Measurements from ENCODE around the gene KRT8.

KRT8 gene

DNA sequence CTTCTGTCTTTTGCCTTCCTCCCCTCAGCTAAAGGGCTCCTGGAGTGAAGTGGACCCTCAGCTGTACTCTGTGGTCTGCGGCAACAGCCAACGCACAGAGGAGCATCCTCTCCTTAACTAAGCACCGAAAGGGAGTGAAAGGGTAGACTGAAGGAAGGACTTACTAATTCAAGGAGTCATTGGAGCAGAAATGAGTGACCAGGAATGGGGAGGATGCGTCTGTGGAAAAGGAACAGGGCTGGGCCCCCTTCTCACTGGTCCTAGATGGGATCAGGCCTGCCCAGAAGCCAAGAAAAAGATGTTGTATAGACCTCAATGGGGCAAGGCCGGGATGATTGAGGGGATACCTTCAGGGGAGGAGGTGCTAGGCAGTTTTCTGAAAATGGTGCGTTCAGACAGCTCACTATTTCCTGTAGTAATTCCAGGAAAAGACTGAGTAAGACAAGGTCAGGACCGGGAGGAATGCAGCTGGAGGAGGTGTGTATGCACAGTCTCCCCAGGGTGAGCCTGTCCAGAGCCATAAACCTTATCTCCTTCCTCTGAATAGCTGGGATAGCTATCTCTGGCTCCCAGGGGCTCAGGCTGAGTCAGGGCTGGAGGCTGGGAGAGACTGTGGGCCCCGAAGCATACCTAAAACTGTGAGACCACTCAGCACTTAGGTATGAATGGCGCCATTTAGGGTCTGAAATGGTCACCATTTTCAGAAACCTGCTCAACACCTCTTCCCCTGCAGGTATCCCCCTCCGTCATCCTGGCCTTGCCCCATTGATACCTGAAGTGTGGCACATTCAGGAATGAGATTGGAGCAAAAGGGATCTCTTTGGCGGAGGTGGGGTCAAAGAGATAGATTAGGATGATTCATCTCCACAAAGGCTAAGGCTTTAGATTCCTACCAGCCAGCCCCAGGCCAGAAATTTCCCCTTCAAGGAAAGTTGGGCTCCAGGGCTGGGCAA lies 20.2 kb upstream of the KRT8 start:
- Histone ChIP-seq H3K9me3 (ENCODE audit: control insufficient read depth, insufficient read depth, low read length) (no peaks in the 10 kb centered on the region), H3K27me3 (ENCODE audit: control insufficient read depth, insufficient read depth, low read length) (no peaks in the 10 kb centered on the region), H3K27ac (ENCODE audit: low read depth, low read length) (peak overlapping the region; percentile 89), H3K36me3 (ENCODE audit: control insufficient read depth, insufficient read depth, low read length) (no peaks in the 10 kb centered on the region), H3K4me3 (ENCODE audit: low read depth, low read length) (no peak overlapping the region), H3K4me1 (ENCODE audit: control insufficient read depth, insufficient read depth, low read length) (peaks cover 17% of the 10 kb centered on the region; the same call in 1 of the 2 replicates), H3K9ac (ENCODE audit: low read depth, low read length) (no peak overlapping the region)

DNA sequence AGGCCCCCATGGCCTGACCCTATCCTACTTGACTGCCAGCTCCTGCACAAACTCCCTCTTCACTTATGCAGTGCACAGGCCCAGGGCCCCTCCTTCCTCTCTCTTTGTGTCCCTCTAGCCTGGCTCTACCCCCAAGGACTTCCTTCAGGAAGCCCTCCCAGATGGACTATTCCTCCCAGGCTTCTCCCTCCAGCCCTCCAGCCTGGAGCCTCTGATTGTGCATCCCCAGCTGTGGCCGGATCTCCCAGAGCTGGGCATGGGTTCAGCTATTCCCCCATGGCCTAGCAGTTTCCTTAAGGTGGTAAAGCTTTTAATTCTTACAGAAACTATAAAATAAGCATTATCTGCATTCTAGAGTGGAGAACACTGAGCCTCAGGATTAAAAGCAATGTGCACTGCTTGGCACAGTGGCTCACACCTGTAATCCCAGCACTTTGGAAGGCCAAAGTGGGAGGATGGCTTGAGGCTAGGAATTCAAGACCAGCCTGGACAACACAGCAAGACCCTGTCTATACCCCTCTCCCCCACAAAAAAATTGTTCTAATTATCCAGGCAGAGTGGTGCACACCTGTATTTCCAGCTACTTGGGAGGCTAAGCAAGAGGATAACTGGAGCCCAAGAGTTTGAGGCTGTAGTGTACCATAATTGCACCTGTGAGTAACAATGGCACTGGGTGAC lies 16.8 kb upstream of the KRT8 start:
- H3K9ac ChIP-seq (ENCODE audit: low read depth, low read length) = no peak overlapping the region
- no peaks in the 10 kb centered on the region for H3K9me3 ChIP-seq (ENCODE audit: control insufficient read depth, insufficient read depth, low read length)
- peaks cover 17% of the 10 kb centered on the region; the same call in 1 of the 2 replicates for H3K4me1 ChIP-seq (ENCODE audit: control insufficient read depth, insufficient read depth, low read length)
- H3K27me3 ChIP-seq (ENCODE audit: control insufficient read depth, insufficient read depth, low read length) = no peaks in the 10 kb centered on the region
- no peaks in the 10 kb centered on the region for H3K36me3 ChIP-seq (ENCODE audit: control insufficient read depth, insufficient read depth, low read length)
- no peak overlapping the region for H3K27ac ChIP-seq (ENCODE audit: low read depth, low read length)
- no peak overlapping the region for H3K4me3 ChIP-seq (ENCODE audit: low read depth, low read length)

DNA sequence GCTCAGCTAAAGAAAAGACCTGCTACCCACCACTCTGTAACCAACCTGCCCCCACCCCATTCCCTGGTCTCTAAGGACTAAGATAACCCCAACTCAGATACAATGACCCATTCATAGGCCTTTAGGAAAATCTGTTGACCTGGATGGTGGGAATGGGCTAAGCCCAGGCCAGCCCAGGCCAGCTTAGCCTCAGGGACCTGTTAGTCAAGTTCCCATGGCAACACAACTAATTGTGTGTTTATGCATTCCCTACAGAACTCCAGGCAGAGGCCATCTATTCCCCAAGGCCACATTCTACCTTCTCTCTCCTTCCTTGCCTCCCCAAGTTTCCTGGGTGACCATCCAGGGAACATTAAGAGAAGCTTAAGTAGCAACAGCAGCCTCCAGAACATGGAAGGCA lies 16.1 kb upstream of the KRT8 start:
- H3K4me3 ChIP-seq (ENCODE audit: low read depth, low read length) = no peak overlapping the region
- H3K27ac ChIP-seq (ENCODE audit: low read depth, low read length) = no peak overlapping the region
- H3K9me3 ChIP-seq (ENCODE audit: control insufficient read depth, insufficient read depth, low read length) = no peaks in the 10 kb centered on the region
- no peaks in the 10 kb centered on the region for H3K36me3 ChIP-seq (ENCODE audit: control insufficient read depth, insufficient read depth, low read length)
- peaks cover 12% of the 10 kb centered on the region; the same call in 1 of the 2 replicates for H3K4me1 ChIP-seq (ENCODE audit: control insufficient read depth, insufficient read depth, low read length)
- no peak overlapping the region for H3K9ac ChIP-seq (ENCODE audit: low read depth, low read length)
- H3K27me3 ChIP-seq (ENCODE audit: control insufficient read depth, insufficient read depth, low read length) = no peaks in the 10 kb centered on the region

DNA sequence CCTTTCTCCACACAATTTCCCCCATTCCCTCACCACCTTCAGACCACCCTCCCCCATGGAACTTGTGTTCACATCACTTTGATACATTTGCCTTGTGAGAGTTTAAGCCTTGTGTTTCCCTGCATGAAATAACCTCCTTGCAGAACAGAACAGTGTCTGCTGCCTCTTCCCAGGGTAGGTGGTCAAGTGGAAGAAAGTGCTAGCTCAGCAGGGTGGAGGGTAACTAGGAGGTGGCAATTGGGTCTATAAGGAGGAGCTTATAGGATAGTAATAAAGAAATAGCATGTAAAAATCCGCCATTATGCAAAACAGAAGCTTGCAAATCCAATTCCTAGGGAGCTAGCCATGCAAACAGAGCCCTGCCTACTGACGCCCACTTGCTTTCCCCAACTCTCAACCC lies 13.9 kb upstream of the KRT8 start:
- Histone ChIP-seq H3K27ac (ENCODE audit: low read depth, low read length) (no peak overlapping the region), H3K9ac (ENCODE audit: low read depth, low read length) (no peak overlapping the region), H3K27me3 (ENCODE audit: control insufficient read depth, insufficient read depth, low read length) (no peaks in the 10 kb centered on the region), H3K4me3 (ENCODE audit: low read depth, low read length) (no peak overlapping the region), H3K4me1 (ENCODE audit: control insufficient read depth, insufficient read depth, low read length) (no peaks in the 10 kb centered on the region), H3K36me3 (ENCODE audit: control insufficient read depth, insufficient read depth, low read length) (no peaks in the 10 kb centered on the region), H3K9me3 (ENCODE audit: control insufficient read depth, insufficient read depth, low read length) (no peaks in the 10 kb centered on the region)

DNA sequence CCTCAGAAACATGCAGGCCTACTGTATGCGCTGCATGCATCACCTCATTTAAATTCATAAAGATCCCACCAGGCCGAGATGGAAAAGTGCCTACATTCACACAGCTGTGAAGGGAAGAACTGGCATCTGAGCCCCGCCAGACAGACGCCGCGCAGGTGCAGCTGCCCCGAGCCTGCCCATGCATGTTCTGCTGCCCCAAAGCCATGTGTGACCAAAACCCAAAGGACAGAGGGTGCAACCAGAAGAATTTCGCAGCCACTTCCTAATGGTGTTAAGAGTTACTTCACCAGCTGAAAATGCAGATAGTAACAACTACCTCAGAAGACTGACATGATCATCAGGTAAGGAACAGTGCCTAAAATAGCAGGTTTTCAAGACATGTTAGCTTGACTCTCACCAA lies 13.5 kb upstream of the KRT8 start:
- Histone ChIP-seq H3K4me1 (ENCODE audit: control insufficient read depth, insufficient read depth, low read length) (no peaks in the 10 kb centered on the region), H3K9ac (ENCODE audit: low read depth, low read length) (no peak overlapping the region), H3K36me3 (ENCODE audit: control insufficient read depth, insufficient read depth, low read length) (no peaks in the 10 kb centered on the region), H3K4me3 (ENCODE audit: low read depth, low read length) (no peak overlapping the region), H3K9me3 (ENCODE audit: control insufficient read depth, insufficient read depth, low read length) (no peaks in the 10 kb centered on the region), H3K27ac (ENCODE audit: low read depth, low read length) (no peak overlapping the region), H3K27me3 (ENCODE audit: control insufficient read depth, insufficient read depth, low read length) (no peaks in the 10 kb centered on the region)

DNA sequence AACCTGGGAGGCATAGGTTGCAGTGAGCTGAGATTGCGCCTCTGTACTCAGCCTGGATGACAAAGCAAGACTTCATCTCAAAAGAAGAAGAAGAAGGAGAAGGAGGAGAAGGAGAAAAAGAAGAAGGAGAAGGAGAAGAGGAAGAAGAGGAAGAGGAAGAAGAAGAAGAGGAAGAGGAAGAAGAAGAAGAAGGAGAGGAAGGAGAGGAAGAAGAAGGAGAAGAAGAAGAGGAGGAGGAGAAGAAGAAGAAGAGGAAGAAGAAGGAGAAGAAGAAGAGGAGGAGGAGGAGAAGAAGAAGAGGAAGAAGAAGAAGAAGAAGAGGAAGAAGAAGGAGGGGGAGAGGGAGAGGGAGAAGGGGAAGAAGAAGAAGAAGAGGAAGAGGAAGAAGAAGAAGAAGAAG lies 12.9 kb upstream of the KRT8 start:
- Histone ChIP-seq H3K4me1 (ENCODE audit: control insufficient read depth, insufficient read depth, low read length) (no peaks in the 10 kb centered on the region), H3K27ac (ENCODE audit: low read depth, low read length) (no peak overlapping the region), H3K36me3 (ENCODE audit: control insufficient read depth, insufficient read depth, low read length) (no peaks in the 10 kb centered on the region), H3K4me3 (ENCODE audit: low read depth, low read length) (no peak overlapping the region), H3K9me3 (ENCODE audit: control insufficient read depth, insufficient read depth, low read length) (no peaks in the 10 kb centered on the region), H3K9ac (ENCODE audit: low read depth, low read length) (no peak overlapping the region), H3K27me3 (ENCODE audit: control insufficient read depth, insufficient read depth, low read length) (no peaks in the 10 kb centered on the region)

DNA sequence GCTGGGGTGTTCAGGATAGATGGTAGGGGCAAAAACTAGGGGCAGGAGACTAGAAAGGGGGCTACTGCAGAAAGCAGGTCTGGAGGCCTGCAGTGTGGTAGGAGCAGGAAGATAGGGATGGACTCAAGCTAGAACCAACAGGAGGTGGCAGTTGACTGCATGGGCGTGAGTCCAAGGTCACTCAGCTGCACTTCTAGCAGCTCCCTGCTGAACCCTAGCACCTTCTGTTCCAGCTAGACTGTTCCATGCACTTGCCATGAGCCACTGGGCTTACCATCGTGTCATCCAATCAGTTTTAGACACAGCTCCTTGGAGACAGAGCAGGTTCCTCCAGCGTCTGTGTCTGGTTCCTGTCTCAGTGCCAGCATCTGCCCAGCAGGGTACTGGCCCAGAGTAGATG lies 11.3 kb upstream of the KRT8 start:
- Histone ChIP-seq H3K4me1 (ENCODE audit: control insufficient read depth, insufficient read depth, low read length) (no peaks in the 10 kb centered on the region), H3K36me3 (ENCODE audit: control insufficient read depth, insufficient read depth, low read length) (no peaks in the 10 kb centered on the region), H3K9ac (ENCODE audit: low read depth, low read length) (no peak overlapping the region), H3K27ac (ENCODE audit: low read depth, low read length) (no peak overlapping the region), H3K4me3 (ENCODE audit: low read depth, low read length) (no peak overlapping the region), H3K27me3 (ENCODE audit: control insufficient read depth, insufficient read depth, low read length) (no peaks in the 10 kb centered on the region), H3K9me3 (ENCODE audit: control insufficient read depth, insufficient read depth, low read length) (no peaks in the 10 kb centered on the region)

DNA sequence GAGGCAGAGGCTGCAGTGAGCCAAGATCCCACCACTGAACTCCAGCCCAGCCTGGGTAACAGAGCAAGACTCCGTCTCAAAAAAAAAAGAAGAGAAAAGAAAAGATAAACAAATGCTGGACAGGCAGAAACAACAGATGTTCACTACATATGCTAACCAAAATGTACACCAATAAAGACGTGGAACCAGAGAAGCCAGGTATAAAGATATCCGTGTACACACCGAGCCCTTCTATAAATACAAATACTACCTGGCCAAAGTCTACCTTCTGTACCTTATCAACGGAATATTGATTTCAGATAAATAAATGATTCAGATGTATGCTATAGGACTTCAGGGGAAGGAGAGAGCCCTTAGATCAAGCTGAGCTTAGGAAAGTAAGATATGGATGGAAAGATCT lies 10.8 kb upstream of the KRT8 start:
- Histone ChIP-seq H3K36me3 (ENCODE audit: control insufficient read depth, insufficient read depth, low read length) (no peaks in the 10 kb centered on the region), H3K9ac (ENCODE audit: low read depth, low read length) (no peak overlapping the region), H3K9me3 (ENCODE audit: control insufficient read depth, insufficient read depth, low read length) (no peaks in the 10 kb centered on the region), H3K27ac (ENCODE audit: low read depth, low read length) (no peak overlapping the region), H3K27me3 (ENCODE audit: control insufficient read depth, insufficient read depth, low read length) (no peaks in the 10 kb centered on the region), H3K4me3 (ENCODE audit: low read depth, low read length) (no peak overlapping the region), H3K4me1 (ENCODE audit: control insufficient read depth, insufficient read depth, low read length) (no peaks in the 10 kb centered on the region)

DNA sequence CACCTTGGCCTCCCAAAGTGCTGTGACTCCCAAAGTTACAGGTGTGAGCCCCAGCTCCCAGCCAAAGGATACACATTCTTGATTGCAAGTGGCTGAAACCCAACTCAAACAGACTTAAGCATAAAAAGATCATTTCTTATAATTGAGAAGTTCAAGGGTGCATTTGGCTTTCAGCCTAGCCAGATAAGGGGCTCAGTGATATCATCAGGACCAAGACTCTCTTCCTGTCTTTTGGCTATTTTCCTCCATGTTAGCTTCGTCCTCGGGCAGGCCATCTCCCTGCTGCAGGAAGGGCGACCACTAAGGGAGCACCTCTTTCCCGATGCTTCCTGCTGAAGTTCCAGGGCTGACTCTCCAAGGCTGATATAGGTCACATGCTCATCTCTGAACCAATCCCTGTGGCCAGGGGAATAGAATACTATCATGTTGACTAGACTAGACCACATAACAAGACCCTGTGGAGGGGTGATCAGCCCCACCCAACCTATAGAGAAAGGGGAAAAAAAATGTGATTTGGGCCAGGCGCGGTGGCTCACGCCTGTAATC lies 9.8 kb upstream of the KRT8 start:
- Histone ChIP-seq H3K27me3 (ENCODE audit: control insufficient read depth, insufficient read depth, low read length) (no peaks in the 10 kb centered on the region), H3K9ac (ENCODE audit: low read depth, low read length) (no peak overlapping the region), H3K4me1 (ENCODE audit: control insufficient read depth, insufficient read depth, low read length) (peaks cover 9% of the 10 kb centered on the region), H3K9me3 (ENCODE audit: control insufficient read depth, insufficient read depth, low read length) (no peaks in the 10 kb centered on the region), H3K27ac (ENCODE audit: low read depth, low read length) (no peak overlapping the region), H3K36me3 (ENCODE audit: control insufficient read depth, insufficient read depth, low read length) (no peaks in the 10 kb centered on the region), H3K4me3 (ENCODE audit: low read depth, low read length) (no peak overlapping the region)

DNA sequence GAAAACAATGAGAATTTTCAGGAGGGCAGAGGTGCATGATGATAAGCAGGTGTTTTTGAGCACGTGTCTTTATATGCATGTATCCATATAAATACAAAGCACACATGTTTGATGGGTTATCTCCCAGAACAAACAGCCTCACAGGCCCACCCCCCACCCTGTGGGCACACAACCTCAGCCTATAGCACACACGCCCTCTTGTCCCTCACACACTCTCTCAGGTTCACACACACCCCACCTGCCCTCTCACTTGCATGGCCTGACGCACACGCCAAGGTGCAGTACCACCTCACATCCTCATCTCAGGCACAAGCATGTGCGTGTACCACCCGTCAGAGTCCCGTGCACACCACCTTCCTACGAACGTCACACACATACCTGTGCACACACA lies 8.6 kb upstream of the KRT8 start:
- Histone ChIP-seq H3K9me3 (ENCODE audit: control insufficient read depth, insufficient read depth, low read length) (no peaks in the 10 kb centered on the region), H3K4me3 (ENCODE audit: low read depth, low read length) (no peak overlapping the region), H3K36me3 (ENCODE audit: control insufficient read depth, insufficient read depth, low read length) (no peaks in the 10 kb centered on the region), H3K27me3 (ENCODE audit: control insufficient read depth, insufficient read depth, low read length) (no peaks in the 10 kb centered on the region), H3K27ac (ENCODE audit: low read depth, low read length) (no peak overlapping the region), H3K4me1 (ENCODE audit: control insufficient read depth, insufficient read depth, low read length) (peaks cover 18% of the 10 kb centered on the region), H3K9ac (ENCODE audit: low read depth, low read length) (no peak overlapping the region)
